Uterus (tissue), 2 donors: ENCODE data around the gene SAMD14.

ENCODE experiments used
- CTCF ChIP-seq, 4 experiments: fragments of 200-600 bp in 2 of 4; fragments of 450-650 bp in 2 of 4; sonication (generic) in 2 of 4; IDR thresholded peaks; one replicate each; pipeline ENCODE4 v1.5.1; 2016 to 2019; ENCODE audit warnings: antibody characterized with exemption in 4 of 4, mild to moderate bottlenecking in 2 of 4, moderate library complexity in 1 of 4
- POLR2A ChIP-seq, 2 donors: fragments of 450-650 bp; IDR thresholded peaks; one replicate each; pipeline ENCODE4 v1.6.1; 2016; ENCODE audit warnings: antibody characterized with exemption in 2 of 2, mild to moderate bottlenecking in 1 of 2, moderate library complexity in 1 of 2

GRCh38 chr17:50066995-50067394 lies 63.0 kb downstream of the SAMD14 start:
- no peak for TF ChIP-seq POLR2A (IDR thresholded peaks at IDR 0.05)
- no peak for TF ChIP-seq CTCF (IDR thresholded peaks at IDR 0.05)
